Stimulated activated CD4-positive, alpha-beta T cell treated with anti-CD3 and anti-CD28 coated beads, TNF-alpha, amount 100 ng/mL, for 24 hours (primary cell): ENCODE measurements around the gene SCD5.

Experiments used
- DNase-seq, 3 experiments: peaks; one replicate each; pipeline ENCODE4 v3.0.0-alpha.2; 2020; ENCODE audit warnings: low read depth in 3 of 3

The SCD5 gene

DNA sequence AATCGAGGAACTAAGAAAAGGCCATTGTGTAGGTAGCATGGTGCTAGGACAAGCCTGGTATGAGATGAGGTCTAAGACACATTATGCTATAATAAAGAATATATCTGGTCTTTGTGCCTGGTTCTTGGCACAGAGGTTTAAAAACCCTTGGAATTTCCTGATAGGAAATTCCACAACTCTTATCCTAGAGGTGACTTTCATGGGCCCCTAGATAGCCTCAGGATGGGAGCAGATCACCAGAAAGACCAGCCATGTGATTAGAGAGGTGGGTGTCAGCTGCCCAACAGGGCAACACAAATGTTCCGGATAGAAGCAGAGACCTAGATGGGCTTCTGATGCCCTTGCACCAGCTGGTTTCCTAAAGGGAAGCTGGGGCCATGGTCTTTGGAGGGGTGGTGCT, 107.2 kb downstream of the SCD5 start:
- DNase-seq = no peak

DNA sequence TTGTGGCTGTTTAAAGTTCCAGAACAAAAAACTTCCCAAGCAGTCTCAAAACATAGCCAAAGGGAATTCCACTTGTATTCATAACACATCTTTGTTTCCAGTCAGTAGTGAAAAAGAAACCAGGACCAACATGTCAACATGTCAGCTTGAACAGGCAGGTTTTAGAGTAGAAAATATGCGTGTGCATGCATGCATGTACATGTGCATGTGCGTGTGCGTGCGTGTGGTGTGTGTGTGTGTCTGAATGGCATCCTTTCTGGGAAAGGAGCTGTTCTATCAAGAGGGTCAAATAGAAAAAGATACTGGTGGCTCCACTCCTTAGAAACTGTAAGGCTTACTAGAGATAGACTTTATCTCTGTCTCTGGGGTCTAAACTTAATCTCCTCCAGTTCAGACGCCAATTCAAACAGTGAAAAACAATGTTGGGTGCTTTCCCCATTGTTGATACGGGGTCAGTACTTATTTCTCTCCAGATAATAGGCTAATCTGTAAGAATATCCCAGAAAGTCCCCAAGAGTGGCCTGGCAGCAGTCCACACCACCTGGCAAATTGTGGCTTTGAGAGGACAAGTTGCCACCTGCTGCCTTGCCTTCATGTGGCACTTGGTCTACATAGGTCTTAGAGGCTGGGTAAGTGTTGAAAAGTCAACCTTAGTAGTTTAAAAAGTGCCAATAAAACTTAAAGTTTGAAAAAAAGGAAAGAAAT, 110.4 kb downstream of the SCD5 start:
- DNase-seq = no peak

DNA sequence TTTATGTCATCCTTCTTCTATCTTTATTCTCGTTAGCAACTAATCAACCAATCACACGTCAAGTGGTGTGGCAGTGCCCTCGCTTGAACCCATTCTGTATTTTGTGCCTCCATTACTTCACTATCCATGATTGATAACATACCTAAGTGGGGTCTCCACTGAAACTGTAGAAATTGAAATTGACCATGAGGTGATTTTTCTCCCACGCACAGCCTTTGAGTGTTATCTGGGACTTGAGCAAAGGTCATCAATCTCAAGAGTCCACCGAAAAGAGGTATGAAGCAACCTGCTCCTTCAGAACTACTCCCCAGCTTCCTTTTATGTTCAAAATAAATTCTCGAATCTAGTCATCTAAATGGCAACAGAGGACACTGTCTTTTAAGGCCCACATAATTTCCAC, 111.1 kb downstream of the SCD5 start:
- no peak for DNase-seq

DNA sequence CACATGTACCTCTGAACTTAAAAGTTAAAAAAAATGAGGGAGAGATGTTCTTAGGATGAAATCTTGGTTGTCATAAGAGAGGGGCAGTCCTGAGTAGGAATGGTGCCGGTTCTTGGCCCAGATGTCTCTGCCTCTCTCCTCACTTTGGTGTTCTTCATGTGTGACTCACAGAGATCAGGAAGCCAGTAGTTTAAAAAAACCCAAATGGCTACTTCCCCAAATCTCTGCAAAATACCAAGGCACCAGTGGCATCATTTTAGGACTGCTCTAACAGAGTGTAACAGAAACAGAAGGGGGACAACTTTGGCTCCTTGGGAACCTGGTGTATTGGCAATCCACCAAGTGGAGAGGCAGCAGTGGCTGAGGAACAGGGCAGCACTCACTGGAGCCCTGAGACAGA, 116.8 kb downstream of the SCD5 start:
- DNase-seq = no peak

DNA sequence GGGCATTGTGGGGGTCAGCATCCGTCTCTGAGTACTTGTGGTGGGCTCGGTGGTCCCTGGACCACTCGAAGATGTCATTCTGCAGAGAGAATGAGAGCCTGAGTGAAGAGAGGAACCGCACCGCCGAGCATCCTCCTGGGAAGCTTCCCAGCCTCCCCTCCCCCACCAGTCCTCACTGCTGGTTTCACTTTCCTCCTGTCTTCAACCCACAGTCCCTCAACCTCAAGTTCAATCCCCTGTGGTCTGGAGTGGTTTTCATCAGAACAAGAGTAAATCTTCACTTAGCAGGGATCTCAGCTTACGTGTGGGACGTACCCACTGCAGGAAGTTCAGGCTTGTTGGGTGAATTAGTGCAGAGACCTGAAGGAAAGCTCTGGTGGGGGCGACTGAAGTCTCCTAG, 117.8 kb downstream of the SCD5 start:
- no peak for DNase-seq

DNA sequence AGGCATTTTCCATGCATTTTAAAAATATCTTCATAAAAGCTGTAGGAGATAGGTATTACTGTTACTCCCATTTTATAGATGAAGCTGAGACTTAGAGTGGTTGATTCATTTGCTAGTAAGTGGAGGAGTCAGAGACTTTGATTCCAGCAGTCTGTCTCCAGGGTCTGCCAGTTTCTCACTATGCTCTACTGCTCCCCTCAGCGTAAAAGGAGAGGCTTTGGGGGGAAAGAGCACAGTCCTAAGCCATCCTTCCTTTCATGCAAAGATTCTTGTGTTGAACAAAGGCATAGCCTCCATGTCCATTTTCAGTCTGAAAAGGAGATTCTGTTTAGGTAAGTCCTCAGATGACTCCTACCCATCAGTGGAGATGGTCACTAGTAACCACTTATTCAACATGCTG, 119.1 kb downstream of the SCD5 start:
- no peak for DNase-seq

DNA sequence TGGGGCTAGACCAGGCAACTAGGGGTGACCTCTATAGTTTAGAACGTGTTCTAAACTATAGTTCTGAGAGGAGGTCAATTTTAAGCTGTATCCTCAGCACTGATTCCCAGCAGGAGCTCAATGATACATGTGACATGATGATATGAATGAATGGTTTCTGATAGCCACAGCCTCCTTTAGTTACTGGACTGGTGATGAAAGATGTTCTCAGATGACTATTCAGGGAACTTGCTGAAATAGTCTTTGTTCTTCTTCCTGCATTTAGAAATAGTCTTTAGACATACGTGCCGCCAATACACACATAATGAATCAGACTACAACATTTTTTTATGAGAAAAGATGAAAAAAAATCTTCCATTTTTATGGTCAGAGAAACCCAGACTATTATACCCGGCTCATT, 120.5 kb downstream of the SCD5 start:
- DNase-seq = no peak

DNA sequence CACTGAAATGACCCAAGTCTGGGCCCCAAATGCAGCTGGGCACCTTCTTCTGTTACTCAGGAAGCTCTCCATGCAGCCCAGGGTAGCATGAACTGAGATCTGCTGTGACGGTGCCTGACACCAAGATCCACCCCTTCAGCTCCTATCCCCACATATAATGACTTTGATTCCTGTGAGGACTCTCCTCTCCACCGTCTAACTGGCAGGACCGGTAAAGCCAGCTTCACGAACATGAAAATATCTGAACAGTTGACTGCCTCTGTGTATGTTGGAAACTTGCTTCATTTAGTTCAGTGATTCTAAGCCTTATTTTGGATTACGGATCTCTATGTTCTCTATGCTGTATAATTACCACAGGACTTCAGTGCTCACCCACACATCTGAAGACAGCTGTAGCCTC, 121.3 kb downstream of the SCD5 start:
- DNase-seq = no peak

DNA sequence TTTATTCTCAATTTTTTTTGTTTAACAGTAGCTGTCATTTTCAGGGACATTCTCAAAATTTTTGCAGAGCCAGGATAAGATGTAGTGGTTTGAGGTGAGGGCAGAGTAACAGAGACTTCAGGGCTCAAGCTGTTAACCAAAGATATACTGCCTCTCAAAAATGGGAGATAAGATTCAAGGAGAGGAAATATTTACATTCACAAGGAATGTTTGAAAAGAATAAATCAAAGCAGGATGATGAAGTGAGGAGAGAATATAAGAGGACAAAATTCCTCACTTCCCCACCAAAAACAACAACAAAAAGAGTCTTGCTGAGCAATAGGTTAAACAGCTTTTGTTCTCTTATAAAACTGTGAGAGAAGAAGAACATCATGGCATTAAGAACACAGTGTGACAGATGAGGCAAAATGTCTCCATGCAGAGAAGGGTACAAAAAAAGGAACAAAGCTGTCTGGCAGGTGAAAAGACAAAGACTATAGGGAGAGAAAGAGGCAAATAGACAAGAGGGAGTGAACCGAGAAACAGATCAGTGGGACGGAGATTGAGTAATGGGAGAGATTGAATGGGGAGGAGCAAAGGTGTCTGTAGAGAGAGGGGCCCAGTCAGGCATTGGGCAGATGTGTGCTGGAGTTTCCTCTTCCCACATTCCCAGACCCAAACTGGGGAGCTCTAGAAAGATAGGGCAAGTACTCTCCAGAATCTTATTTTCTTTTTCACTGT, 130.7 kb downstream of the SCD5 start:
- DNase-seq = no peak

DNA sequence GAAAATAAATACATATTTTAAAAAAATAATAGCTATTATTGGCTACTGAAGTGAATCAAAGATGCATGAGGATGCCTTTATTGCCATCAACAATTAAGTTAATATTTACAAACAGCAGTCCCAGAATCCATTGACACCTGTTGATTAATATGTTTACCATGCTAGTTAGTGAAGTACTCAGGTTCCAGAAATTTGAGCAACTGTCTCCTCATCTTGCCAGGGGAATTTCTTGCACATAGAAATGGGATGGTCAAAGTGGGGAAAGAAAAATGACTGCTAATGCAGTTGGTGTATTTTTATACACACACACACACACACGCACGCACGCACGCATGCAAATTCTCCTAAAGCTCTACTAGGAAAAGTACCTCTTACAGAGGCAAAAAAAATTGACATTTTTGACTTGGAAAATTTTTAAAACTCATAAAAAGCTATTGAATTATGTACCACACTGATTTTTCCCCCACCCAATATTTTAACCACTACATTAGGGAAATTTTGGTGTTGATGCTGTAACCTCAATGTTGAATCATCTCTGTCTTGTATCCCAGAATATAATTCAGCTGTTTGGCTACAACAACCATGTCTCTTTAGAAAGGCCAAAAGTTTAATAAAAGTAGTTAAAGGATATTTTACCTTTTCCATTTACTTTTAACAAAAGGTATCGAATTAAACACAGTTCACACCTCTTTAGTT, 131.5 kb downstream of the SCD5 start:
- no peak for DNase-seq

DNA sequence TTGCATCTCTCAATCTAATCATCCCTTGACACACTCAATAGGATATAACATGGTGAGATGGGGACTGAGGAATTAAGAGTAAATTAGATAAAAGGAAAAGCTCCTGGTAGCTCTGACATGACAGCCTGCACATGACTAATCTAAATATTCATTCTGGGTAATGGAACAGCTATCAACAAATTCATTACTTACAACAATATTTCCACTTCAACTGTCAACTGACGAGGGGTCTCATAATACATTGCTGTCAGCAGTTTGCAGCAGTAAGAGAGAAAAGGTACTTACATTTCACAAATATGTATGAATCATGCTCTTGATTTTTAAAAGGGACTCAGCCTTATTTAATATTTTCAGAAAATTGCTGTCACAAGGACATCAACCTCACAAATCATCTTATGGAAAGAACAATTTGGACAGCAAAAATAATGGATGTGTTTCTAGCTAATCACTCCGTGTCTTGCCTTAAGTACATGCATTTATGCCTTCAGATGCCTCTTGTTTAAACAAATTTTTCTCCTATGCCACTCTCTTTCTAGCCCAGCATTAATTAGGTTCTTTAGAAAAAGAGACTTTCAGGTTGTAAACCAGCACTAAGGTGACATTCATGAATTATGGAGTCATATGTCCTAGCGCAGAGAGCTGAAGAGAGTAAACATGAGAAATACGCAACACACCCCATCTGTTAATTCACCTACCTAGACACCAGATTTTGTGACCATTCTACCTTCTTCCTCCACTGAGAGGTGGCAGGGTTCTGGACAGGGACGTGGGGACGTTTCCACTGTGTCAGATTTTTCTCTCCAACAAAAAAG, 137.2 kb downstream of the SCD5 start:
- DNase-seq = no peak

DNA sequence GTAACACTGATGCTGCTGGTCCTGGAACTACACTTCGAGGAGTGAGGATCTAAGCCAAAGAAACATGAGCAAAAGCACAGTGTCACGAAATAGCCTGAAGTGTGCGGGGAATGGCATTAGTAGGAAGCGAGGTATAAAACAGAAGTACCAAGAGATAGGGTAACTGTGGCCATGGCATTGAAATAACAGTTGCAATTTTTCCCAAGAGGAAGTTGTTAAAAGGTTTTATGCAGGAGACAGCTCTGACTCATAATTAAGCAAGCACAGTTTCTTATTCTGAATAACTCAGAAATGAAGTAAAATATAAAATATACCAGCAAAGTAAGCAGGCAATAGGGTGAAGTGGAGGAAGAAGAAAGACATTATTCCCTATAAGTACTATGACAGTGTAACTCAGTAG, 146.5 kb downstream of the SCD5 start:
- DNase-seq = no peak

DNA sequence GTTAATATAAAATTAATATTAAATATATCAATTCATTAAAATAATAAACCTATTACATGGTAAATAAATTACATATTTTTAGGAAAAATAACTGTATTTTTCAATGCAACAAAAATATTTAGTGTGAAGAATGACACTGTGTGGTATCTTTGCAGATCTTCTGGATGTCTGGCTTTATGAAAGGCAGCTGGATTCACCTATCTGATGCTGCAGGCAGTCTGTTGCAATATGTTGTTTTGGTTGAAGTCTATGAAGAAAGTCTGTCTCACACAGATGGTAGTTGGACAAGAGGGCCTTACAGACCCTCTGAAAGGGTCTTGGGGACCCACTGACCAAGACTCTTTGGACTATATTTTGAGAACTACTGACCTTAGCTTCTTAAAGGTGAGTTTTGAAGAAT, 147.7 kb downstream of the SCD5 start:
- no peak for DNase-seq

DNA sequence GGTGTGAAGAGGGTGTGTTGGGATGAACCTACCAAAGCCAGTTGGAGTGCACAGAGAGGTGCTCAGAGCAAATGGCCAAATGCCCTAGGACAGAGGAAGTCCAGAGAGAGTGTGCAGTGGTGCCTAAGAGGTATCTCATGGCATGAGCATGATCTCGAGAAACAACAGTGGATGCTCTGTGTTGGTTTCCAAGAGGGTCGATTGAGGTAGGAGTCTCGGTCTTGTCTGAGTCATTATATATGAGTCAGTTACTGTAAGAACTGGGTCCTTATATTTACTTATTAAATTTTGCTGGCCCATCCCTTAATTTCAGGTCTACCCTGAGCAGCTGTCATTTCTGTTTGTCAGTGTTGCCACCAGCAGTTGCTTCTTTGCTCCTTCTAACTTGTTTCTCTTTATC, 150.2 kb downstream of the SCD5 start:
- DNase-seq = no peak

DNA sequence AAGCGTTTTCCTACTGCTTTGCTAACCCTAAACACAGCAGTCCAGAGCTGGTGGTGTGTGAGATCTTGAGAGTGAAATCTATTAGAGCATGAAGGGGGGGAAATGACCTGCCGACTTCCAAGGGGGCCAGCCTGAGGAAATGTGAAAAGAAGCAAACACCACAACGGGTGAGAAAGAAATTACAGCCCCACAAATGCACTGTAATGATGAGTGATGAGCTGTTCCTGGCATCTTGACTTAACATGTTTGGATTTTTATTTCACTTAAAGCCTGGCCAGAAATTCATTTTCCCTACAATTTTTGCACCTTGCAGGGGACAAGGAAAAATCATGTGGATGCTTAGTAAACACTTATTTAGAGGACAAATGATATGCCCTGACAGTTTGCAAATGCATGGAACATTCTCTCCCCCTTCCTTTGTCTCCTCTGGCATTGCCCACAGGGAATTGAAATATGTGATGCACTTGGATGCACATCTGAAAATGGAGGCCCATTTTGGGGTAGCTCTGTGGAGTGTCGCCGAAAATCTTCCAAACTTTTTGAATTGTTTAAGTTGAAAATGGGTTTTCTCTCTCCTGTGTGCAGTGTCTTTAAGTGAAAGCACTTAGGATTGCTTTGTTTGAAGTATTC, 152.5 kb downstream of the SCD5 start:
- no peak for DNase-seq

DNA sequence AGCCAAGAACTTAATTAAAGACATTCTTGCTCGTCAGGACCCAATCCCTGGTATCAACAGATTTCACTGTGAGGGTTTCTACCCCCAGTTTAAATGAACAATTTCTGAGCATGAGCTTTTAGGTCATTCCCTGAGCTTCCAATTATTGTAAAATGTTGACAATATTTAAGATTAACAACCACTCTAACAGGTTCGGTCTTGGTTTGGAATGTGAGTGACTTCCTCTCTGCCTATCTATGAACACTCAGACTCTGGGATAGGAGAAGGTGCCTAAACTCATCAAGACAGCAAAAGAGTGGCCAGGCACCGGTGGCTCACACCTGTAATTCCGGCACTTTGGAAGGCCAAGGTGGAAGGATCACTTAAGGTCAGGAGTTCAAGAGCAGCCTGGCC, 153.9 kb downstream of the SCD5 start:
- DNase-seq = no peak

DNA sequence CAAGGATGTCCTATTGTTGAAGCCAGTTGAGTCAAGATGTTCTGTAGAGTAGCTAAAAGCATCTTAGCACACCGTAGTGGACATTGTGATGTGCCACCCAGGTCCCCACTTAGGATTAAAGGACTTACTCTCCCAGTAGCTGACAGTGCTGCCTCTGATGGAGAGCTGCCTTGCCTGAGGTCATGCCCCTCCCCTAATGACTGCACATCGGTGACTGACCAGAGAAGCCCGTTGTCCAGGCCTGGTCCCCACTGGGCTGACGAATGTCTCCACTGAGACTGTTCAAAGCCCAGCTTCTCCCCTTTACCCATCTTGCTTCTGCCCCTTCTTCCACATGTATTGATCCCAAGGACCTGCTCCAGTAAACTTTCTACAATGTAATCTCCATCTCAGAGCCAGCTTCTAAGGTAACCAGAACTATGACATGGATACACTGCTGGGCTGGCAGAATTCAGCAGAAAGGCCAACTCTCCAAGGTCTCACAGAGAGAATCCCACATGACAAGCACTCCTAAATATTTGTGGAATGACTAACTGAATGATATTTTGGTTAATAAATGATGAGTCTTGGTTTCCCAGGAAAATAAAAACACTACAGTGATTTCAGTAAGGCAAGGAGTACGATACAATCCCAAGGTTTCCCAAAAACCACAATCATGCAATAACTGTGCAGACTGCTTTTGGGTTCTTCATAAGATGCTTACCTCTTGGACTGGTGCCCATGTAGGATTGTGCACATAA, 154.4 kb downstream of the SCD5 start:
- no peak for DNase-seq

DNA sequence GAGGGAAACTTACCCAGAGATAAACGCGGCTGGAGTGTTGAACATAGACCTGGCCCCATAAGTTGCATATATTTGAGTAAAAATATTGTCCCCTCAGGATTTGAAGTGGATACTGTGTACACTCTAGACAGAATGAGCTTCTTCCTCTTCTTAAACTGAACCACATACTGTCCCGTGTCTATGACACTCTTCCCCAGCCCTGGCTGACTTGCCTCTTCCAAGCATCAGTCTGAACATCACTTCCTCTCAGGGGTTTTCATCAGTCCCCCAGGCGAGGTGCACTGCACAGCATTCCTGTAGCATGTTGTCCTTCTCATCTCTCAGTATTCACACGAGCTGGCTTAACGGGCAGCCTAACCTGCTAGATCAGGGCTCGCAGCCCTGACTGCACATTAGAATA, 156.3 kb downstream of the SCD5 start:
- no peak for DNase-seq

DNA sequence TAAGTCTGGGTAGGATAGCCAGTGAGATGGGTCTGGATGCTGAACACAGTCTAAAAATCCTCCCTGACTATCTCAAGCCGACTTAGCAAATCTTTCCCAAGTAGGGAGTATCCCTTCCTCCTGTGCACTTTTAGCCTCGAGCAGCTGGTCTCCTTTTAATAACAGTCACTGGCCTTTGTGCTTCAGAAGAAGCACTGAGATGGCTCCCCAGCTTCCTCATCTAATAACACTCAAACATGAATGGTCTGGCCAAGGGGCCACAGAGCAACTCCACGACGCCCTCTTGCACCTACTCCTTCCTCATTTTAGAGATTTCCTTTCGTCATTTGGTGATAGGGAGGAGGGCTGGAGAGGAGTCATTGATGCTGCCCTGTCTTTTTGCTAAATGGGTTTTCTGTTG, 158.1 kb downstream of the SCD5 start:
- DNase-seq = no peak

DNA sequence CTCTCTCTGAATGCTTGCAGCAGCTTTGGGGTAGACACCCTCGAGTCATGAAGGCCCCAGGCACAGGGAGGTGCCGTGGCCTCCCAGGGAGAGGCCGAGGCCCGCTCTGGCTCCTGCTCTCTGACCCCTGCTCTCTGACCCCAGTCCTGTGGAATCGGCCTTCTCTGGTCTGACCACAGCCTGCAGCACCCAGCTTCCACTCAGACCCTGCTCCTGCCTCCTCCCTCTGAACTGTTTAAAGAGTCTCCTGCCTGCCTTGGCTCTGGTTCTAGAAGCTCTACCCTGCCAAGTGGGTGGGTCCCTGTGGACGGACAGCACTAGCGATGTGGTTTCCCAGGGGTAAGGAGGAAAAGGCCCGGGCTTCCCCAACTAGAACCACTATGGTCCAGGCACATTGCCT, 158.6 kb downstream of the SCD5 start:
- no peak for DNase-seq

DNA sequence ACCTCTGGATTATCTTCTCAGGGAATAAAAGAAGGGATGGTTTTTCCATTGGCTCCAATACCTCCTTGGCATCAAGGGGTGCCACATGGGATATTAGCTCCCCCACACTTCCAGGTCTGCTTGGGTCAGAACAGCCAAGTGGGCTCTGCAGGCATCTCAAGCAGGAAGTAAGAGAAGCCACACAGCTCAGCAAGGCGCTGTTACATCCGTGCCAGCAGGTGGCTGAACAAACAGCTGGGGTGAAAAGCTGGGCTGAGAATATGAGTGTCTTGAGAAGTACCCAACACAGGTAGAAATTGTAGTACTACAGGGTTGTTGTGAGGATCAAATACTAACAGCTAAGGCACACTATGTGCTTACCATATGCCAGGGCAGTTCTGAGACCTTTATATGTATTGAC, 160.1 kb downstream of the SCD5 start:
- no peak for DNase-seq
